ENCODE results near the gene TCP11L1. TPM values are rescaled to one million over a fixed set of nuclear protein-coding genes. Genes with fewer than 3 reads are reported as not detected.

Gene TCP11L1
- total RNA-seq, 1 experiment from 2014 or later, result 16.8 TPM

GRCh38 chr11:33062137-33062536, 22.8 kb downstream of the TCP11L1 start (continued):
- TF ChIP-seq, protein P1, sequence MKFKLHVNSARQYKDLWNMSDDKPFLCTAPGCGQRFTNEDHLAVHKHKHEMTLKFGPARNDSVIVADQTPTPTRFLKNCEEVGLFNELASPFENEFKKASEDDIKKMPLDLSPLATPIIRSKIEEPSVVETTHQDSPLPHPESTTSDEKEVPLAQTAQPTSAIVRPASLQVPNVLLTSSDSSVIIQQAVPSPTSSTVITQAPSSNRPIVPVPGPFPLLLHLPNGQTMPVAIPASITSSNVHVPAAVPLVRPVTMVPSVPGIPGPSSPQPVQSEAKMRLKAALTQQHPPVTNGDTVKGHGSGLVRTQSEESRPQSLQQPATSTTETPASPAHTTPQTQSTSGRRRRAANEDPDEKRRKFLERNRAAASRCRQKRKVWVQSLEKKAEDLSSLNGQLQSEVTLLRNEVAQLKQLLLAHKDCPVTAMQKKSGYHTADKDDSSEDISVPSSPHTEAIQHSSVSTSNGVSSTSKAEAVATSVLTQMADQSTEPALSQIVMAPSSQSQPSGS (CRISPR knock-in tag; IDR thresholded peaks at IDR 0.05; ENCODE audit: borderline replicate concordance, low read depth), result no peak
- TF ChIP-seq ELF4 (CRISPR knock-in tag; IDR thresholded peaks at IDR 0.05; ENCODE audit: low read depth) (no peak), MYBL2 (CRISPR knock-in tag; IDR thresholded peaks at IDR 0.05) (no peak), NR1H2 (CRISPR knock-in tag; IDR thresholded peaks at IDR 0.05) (no peak)

GRCh38 chr11:33063326-33063881, 24.0 kb downstream of the TCP11L1 start:
- H3K9me3 Mint-ChIP-seq, result no peaks in the 10 kb centered on the region
- peaks cover 36% of the 10 kb centered on the region for H3K4me1 Mint-ChIP-seq
- no peak for DNase-seq (ENCODE audit: low spot score)
- H3K36me3 Mint-ChIP-seq, result peaks cover 37% of the 10 kb centered on the region
- ChIA-PET CTCF (interaction anchor here (1.0 kb wide), 1 partner anchor 254 kb away, joined by 3 read pairs; no protein-coding TSS in a partner anchor), POLR2A (interaction anchor here (1.0 kb wide), 1 partner anchor 23 kb away, joined by 3 read pairs; no protein-coding TSS in a partner anchor)
- H3K4me3 Mint-ChIP-seq, result no peak overlapping the region
- TF ChIP-seq FOXK1 (CRISPR knock-in tag; IDR thresholded peaks at IDR 0.05), result no peak
- TF ChIP-seq USF2 (CRISPR knock-in tag; IDR thresholded peaks at IDR 0.05), result no peak
- no peak for TF ChIP-seq ZMAT4 (CRISPR knock-in tag; IDR thresholded peaks at IDR 0.05)
- TF ChIP-seq, protein P2, sequence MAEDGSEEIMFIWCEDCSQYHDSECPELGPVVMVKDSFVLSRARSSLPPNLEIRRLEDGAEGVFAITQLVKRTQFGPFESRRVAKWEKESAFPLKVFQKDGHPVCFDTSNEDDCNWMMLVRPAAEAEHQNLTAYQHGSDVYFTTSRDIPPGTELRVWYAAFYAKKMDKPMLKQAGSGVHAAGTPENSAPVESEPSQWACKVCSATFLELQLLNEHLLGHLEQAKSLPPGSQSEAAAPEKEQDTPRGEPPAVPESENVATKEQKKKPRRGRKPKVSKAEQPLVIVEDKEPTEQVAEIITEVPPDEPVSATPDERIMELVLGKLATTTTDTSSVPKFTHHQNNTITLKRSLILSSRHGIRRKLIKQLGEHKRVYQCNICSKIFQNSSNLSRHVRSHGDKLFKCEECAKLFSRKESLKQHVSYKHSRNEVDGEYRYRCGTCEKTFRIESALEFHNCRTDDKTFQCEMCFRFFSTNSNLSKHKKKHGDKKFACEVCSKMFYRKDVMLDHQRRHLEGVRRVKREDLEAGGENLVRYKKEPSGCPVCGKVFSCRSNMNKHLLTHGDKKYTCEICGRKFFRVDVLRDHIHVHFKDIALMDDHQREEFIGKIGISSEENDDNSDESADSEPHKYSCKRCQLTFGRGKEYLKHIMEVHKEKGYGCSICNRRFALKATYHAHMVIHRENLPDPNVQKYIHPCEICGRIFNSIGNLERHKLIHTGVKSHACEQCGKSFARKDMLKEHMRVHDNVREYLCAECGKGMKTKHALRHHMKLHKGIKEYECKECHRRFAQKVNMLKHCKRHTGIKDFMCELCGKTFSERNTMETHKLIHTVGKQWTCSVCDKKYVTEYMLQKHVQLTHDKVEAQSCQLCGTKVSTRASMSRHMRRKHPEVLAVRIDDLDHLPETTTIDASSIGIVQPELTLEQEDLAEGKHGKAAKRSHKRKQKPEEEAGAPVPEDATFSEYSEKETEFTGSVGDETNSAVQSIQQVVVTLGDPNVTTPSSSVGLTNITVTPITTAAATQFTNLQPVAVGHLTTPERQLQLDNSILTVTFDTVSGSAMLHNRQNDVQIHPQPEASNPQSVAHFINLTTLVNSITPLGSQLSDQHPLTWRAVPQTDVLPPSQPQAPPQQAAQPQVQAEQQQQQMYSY (CRISPR knock-in tag; IDR thresholded peaks at IDR 0.05), result no peak
- no peak for TF ChIP-seq IRF2 (CRISPR knock-in tag; IDR thresholded peaks at IDR 0.05; ENCODE audit: borderline replicate concordance, low read depth)
- no peak for TF ChIP-seq NR3C1 (CRISPR knock-in tag; conservative IDR thresholded peaks at IDR 0.05; ENCODE audit: low read depth)
- TF ChIP-seq, protein P3, sequence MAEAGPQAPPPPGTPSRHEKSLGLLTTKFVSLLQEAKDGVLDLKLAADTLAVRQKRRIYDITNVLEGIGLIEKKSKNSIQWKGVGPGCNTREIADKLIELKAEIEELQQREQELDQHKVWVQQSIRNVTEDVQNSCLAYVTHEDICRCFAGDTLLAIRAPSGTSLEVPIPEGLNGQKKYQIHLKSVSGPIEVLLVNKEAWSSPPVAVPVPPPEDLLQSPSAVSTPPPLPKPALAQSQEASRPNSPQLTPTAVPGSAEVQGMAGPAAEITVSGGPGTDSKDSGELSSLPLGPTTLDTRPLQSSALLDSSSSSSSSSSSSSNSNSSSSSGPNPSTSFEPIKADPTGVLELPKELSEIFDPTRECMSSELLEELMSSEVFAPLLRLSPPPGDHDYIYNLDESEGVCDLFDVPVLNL (CRISPR knock-in tag; IDR thresholded peaks at IDR 0.05; ENCODE audit: borderline replicate concordance, low read depth), result no peak
- TF ChIP-seq, protein P4, sequence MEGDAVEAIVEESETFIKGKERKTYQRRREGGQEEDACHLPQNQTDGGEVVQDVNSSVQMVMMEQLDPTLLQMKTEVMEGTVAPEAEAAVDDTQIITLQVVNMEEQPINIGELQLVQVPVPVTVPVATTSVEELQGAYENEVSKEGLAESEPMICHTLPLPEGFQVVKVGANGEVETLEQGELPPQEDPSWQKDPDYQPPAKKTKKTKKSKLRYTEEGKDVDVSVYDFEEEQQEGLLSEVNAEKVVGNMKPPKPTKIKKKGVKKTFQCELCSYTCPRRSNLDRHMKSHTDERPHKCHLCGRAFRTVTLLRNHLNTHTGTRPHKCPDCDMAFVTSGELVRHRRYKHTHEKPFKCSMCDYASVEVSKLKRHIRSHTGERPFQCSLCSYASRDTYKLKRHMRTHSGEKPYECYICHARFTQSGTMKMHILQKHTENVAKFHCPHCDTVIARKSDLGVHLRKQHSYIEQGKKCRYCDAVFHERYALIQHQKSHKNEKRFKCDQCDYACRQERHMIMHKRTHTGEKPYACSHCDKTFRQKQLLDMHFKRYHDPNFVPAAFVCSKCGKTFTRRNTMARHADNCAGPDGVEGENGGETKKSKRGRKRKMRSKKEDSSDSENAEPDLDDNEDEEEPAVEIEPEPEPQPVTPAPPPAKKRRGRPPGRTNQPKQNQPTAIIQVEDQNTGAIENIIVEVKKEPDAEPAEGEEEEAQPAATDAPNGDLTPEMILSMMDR (IDR thresholded peaks at IDR 0.05), result no peak
- TF ChIP-seq HMGXB4 (CRISPR knock-in tag; IDR thresholded peaks at IDR 0.05), result no peak
- TF ChIP-seq, protein P1 (CRISPR knock-in tag; IDR thresholded peaks at IDR 0.05; ENCODE audit: borderline replicate concordance, low read depth), result no peak
- no peaks in the 10 kb centered on the region for H3K27me3 Mint-ChIP-seq (ENCODE audit: low read depth)
- no peak for ATAC-seq
- no peak overlapping the region for H3K27ac Mint-ChIP-seq

All from WTC11 (cell line).